ENCODE measurements around the gene RPS16. TPM values are rescaled to one million over a fixed set of nuclear protein-coding genes. Genes with fewer than 3 reads are reported as not detected.

RPS16 gene
- 106 and 208 TPM in 2 replicates for total RNA-seq

DNA sequence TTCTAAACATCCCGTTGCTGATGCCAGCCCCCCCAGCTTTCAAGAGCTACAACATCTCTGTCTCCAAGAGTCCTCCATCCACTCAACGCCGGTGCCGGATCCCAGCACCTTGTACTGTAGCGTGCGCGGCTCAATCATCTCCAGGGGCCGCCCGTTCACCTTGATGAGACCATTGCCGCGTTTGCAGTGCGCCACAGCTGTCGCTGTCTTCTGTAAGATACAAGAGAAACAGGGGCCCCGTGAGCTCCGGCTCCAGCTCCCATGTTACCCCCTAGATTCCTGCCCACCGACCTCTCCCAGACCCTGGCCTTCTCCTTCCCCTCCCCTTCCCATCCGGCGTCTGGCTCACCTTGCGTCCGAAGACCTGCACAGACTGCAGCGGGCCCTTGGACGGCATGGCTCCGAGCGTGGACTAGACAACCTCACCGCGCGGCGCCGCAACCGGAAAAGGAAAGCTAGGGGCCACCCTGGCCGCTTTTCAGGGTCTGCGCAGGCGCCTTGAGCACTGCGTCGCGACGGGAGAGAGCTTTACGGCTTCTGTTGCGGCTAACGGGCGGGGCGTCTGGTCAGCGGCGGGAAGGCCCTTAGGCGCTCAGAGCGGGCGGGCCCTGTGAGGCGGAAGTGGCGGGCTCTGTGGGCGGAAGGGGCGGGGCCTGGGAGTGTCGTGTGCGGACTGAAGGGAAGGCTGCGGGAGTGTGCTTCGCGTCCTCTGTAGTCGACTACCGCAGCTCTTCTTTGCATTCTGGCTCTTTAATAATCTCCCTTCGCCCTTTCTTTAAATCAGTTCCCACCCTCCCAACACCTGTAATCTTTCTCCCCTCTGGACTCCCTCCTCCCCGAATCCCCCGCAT, at the start of gene RPS16:
TSS of gene RPS16 (minus strand) at position 451 of the 851 bp plus-strand sequence. CDS start at position 397, 54 bp downstream.

DNA sequence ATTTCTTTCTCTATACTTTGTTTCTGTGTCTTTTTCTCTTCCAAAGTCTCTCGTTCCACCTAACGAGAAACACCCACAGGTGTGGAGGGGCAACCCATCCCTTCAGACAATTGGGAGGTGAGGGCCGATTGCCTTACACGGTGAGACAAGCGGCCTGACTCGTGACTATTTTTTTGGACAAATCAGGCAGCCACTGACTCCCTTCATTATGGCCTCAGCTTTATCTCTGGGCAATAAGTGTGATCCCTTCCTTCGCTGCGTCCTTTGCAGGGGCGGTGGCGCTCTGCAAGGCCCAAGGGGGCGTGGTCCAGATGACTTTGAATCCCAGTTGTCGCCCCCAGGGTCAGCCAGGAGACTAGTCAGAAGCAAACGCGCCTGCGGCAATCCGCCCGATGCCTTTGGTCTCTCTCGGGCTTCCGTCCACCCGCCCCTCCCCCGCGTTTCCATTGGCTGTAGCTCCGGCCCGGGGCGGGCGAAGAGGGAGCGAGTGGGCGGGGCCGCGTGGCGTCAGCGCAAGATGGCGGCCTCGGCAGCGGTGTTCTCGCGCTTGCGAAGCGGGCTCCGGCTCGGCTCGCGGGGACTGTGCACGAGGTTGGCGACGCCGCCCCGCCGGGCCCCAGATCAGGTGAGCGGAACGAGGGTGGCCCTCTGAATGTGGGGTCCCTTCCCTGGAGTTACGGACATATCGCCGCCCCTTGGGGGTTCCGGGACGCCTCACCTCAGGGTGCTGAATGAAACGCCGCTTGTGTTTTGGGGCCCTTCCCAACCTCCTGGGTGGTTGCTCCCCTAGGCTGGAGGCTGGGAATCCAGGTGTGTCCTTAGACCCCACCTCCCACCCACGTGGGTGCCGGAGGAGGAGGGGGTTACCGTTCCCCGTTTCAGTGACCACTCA, 44.8 kb upstream of the RPS16 start, which contains the start of gene TIMM50:
TSS of gene TIMM50 (plus strand) at position 502 of the 892 bp plus-strand sequence. CDS start at position 518, 16 bp downstream.

GRCh38 chr19:39445196-39446111, 9.7 kb upstream of the RPS16 start, which contains the start of gene SUPT5H:
TSS of gene SUPT5H (plus strand) at chr19:39445582. CDS start at chr19:39445891, 309 bp downstream.

GRCh38 chr19:39412100-39412866, 23.5 kb downstream of the RPS16 start, which contains the start of gene PLEKHG2:
TSS of gene PLEKHG2 (plus strand) at chr19:39412669. CDS start at chr19:39414087, 1,418 bp downstream.

GRCh38 chr19:39406656-39407409, 28.9 kb downstream of the RPS16 start, which contains the start of gene ZFP36:
TSS of gene ZFP36 (plus strand) at chr19:39406847. CDS start at chr19:39406905, 58 bp downstream.

DNA sequence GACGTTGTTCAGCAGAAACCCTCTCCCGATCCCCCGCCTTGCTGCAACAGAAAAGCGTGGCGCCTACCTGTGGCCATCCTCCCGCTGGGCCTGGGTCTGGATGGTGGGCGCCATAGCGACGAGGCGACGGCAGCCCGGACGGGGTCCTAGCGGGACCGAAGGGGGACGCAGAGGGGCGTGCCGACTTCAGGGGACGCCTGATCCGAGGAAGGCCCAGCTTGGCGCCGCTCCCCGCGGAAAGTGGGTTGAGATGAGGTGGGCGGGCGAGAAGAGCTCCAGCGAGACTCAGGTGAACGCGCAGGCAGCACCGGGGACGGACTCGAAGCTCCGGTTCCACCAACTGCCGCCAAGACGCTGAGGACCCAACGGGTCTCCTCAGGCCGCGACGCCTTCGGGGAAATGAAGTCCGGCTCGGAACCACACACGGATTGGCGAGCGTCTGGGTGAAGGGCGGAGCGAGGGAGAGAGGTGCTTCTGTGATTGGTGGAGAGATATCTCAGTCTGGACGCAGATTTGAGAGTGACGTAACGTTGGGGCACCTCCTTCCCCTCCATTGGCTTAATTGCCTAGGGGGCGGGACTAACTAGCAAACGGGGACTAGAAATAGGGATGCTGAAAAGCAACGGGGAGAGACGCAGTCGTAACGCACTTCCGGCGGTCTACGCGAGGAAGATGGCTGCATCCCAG, 44.9 kb downstream of the RPS16 start, which contains the start of the genes MED29 and PAF1:
TSS of gene MED29 (plus strand) at position 628 of the 687 bp plus-strand sequence. CDS start at position 673, 45 bp downstream.
TSS of gene PAF1 (minus strand) at position 356 of the 687 bp plus-strand sequence. CDS start at position 114, 242 bp downstream.

Other genes with a start within 250 kb of the RPS16 start
- gene NCCRP1, start 239.0 kb downstream of the RPS16 start, total RNA-seq = not detected in 2 replicates
- not detected in 2 replicates for gene SYCN, start 231.7 kb downstream of the RPS16 start, total RNA-seq
- gene IFNL3, start 190.9 kb downstream of the RPS16 start, total RNA-seq = not detected in 2 replicates
- gene IFNL4, start 187.1 kb downstream of the RPS16 start, total RNA-seq = not detected in 2 replicates
- not detected in 2 replicates for gene IFNL2, start 167.6 kb downstream of the RPS16 start, total RNA-seq
- gene IFNL1, start 139.5 kb downstream of the RPS16 start, total RNA-seq = not detected in 2 replicates
- 0.18 and 0.19 TPM in 2 replicates for gene LRFN1, start 115.1 kb downstream of the RPS16 start, total RNA-seq
- 13.7 and 28.2 TPM in 2 replicates for gene GMFG, start 99.9 kb downstream of the RPS16 start, total RNA-seq
- gene SAMD4B, start 93.5 kb downstream of the RPS16 start, total RNA-seq = 30.9 and 37.5 TPM in 2 replicates
- 35.8 and 45.0 TPM in 2 replicates for gene PAF1, start 44.8 kb downstream of the RPS16 start, total RNA-seq
- 9.7 and 12.4 TPM in 2 replicates for gene MED29, start 44.6 kb downstream of the RPS16 start, total RNA-seq
- gene ZFP36, start 29.1 kb downstream of the RPS16 start, total RNA-seq = 0.27 and 0.56 TPM in 2 replicates
- 17.5 and 21.0 TPM in 2 replicates for gene PLEKHG2, start 23.3 kb downstream of the RPS16 start, total RNA-seq
- 63.1 and 65.6 TPM in 2 replicates for gene SUPT5H, start 9.6 kb upstream of the RPS16 start, total RNA-seq
- 57.4 and 77.4 TPM in 2 replicates for gene TIMM50, start 44.9 kb upstream of the RPS16 start, total RNA-seq
- gene DLL3, start 63.0 kb upstream of the RPS16 start, total RNA-seq = 0.19 and 0.63 TPM in 2 replicates
- gene SELENOV, start 79.2 kb upstream of the RPS16 start, total RNA-seq = not detected in 2 replicates
- gene EID2B, start 96.9 kb upstream of the RPS16 start, total RNA-seq = 3.0 and 3.1 TPM in 2 replicates
- gene EID2, start 104.2 kb upstream of the RPS16 start, total RNA-seq = 15.8 and 16.3 TPM in 2 replicates
- not detected in 2 replicates for gene LGALS13, start 166.6 kb upstream of the RPS16 start, total RNA-seq
- gene LGALS16, start 220.0 kb upstream of the RPS16 start, total RNA-seq = not detected in 2 replicates

Measured in endothelial cell of coronary artery (primary cell).